Measurements from ENCODE around the gene VAT1. TPM values are rescaled to one million over a fixed set of nuclear protein-coding genes. Genes with fewer than 3 reads are reported as not detected.
"Not testable (repeated sequence)": the region's sequence is repeated elsewhere in the genome, so short reads cannot be mapped to it uniquely, and the experiment has no call there.

Gene VAT1
- total RNA-seq, 2 donors from 2014 or later, result 89.1 to 255 TPM

GRCh38 chr17:43062984-43063638, 40.9 kb upstream of the VAT1 start:
- H3K4me3 ChIP-seq, result no peak overlapping the region
- H3K4me1 ChIP-seq (replicated peaks), result no peaks in the 10 kb centered on the region
- no peaks in the 10 kb centered on the region for H3K36me3 ChIP-seq
- no peak overlapping the region for H3K27ac ChIP-seq
- intact Hi-C loops (cut with DNase I), result no loop called here
- 94% methylated on average over 10 of the region's 10 CpGs for WGBS
- DNase-seq (ENCODE audit: low spot score), result no peak
- no peaks in the 10 kb centered on the region for H3K9me3 ChIP-seq
- TF ChIP-seq POLR2A (IDR thresholded peaks at IDR 0.05) (no peak), POLR2AphosphoS5 (IDR thresholded peaks at IDR 0.05) (no peak)
- TF ChIP-seq, protein P1, sequence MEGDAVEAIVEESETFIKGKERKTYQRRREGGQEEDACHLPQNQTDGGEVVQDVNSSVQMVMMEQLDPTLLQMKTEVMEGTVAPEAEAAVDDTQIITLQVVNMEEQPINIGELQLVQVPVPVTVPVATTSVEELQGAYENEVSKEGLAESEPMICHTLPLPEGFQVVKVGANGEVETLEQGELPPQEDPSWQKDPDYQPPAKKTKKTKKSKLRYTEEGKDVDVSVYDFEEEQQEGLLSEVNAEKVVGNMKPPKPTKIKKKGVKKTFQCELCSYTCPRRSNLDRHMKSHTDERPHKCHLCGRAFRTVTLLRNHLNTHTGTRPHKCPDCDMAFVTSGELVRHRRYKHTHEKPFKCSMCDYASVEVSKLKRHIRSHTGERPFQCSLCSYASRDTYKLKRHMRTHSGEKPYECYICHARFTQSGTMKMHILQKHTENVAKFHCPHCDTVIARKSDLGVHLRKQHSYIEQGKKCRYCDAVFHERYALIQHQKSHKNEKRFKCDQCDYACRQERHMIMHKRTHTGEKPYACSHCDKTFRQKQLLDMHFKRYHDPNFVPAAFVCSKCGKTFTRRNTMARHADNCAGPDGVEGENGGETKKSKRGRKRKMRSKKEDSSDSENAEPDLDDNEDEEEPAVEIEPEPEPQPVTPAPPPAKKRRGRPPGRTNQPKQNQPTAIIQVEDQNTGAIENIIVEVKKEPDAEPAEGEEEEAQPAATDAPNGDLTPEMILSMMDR (IDR thresholded peaks at IDR 0.05), result no peak
- no peaks in the 10 kb centered on the region for H3K27me3 ChIP-seq (replicated peaks; ENCODE audit: insufficient read depth)

DNA sequence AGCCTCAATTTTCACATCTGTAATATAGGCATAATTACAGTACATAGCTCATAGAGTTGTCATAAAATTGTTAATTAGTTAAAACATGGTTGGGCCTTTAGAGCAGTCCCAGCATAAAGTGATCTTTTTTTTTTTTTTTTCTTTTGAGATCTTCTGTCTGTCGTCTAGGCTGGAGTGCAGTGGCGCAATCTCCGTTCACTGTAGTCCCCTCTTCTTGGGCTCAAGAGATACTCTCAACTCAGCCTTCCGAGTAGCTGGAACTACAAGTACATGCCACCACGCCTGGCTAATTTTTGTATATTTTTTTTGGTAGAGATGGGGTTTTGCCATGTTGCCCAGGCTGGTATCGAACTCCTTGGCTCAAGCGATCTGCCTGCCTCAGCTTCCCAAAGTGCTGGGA, 33.9 kb upstream of the VAT1 start:
- H3K36me3 ChIP-seq, result no peaks in the 10 kb centered on the region
- no peaks in the 10 kb centered on the region for H3K27me3 ChIP-seq (replicated peaks; ENCODE audit: insufficient read depth)
- intact Hi-C loops (cut with DNase I), result no loop called here
- H3K4me3 ChIP-seq, result no peak overlapping the region
- no peak overlapping the region for H3K27ac ChIP-seq
- no peak for DNase-seq (ENCODE audit: low spot score)
- 94% methylated on average over 7 of the region's 7 CpGs for WGBS
- no peak for TF ChIP-seq POLR2AphosphoS5 (IDR thresholded peaks at IDR 0.05)
- TF ChIP-seq, protein P1 (IDR thresholded peaks at IDR 0.05), result no peak
- no peak for TF ChIP-seq POLR2A (IDR thresholded peaks at IDR 0.05)
- H3K9me3 ChIP-seq, result no peaks in the 10 kb centered on the region
- no peaks in the 10 kb centered on the region for H3K4me1 ChIP-seq (replicated peaks)

DNA sequence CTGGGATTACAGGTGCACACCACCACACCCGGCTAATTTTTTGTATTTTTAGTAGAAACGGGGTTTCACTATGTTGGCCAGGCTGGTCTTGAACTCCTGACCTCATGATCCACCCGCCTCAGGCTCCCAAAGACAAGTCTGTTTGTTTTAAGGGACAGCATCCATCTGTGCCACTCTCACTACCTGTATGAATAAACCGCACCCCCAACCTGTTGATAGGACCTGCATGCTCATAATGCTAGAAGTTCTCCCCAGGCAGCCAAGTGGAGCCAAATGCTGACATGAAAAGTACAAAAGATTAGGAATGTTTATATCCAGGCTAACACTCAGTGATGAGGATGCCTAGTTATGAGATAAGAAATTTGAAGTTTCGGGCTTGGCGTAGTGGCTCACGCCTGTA, 30.8 kb upstream of the VAT1 start:
- DNase-seq (ENCODE audit: low spot score); H3K9me3 ChIP-seq; H3K4me3 ChIP-seq; intact Hi-C loops (cut with DNase I); H3K4me1 ChIP-seq (replicated peaks); H3K27me3 ChIP-seq (replicated peaks; ENCODE audit: insufficient read depth); H3K27ac ChIP-seq; H3K36me3 ChIP-seq: not testable (repeated sequence)
- WGBS, result 99% methylated on average over 7 of the region's 7 CpGs

DNA sequence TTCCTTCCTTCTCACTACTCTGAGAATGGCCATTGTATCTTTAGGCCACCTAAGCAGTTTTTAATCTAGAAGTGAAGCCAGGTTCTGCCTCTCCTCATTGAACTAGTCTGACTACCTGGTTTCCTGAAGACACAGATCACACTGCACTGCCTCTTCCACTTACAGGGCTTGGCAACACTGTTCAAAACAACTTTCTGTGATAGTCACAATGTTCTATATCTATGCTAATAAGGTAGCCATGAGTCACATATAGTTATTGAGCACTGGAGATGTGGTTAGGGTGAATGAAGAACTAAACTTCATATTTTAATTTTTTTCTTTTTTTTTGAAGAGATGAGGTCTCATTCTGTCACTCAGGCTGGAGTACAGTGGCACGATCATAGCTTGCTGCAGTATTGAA, 29.8 kb upstream of the VAT1 start:
- no peaks in the 10 kb centered on the region for H3K4me1 ChIP-seq (replicated peaks)
- intact Hi-C loops (cut with DNase I), result no loop called here
- TF ChIP-seq POLR2AphosphoS5 (IDR thresholded peaks at IDR 0.05) (no peak), POLR2A (IDR thresholded peaks at IDR 0.05) (no peak)
- TF ChIP-seq, protein P1 (IDR thresholded peaks at IDR 0.05), result no peak
- DNase-seq (ENCODE audit: low spot score), result no peak
- no peaks in the 10 kb centered on the region for H3K27me3 ChIP-seq (replicated peaks; ENCODE audit: insufficient read depth)
- H3K27ac ChIP-seq, result no peak overlapping the region
- no peaks in the 10 kb centered on the region for H3K9me3 ChIP-seq
- H3K36me3 ChIP-seq, result no peaks in the 10 kb centered on the region
- H3K4me3 ChIP-seq, result no peak overlapping the region
- WGBS, result 100% methylated on average over 1 of the region's 1 CpG

- H3K27me3 ChIP-seq (replicated peaks; ENCODE audit: insufficient read depth), result no peaks in the 10 kb centered on the region
- H3K9me3 ChIP-seq, result no peaks in the 10 kb centered on the region
- H3K4me1 ChIP-seq (replicated peaks), result no peaks in the 10 kb centered on the region
- DNase-seq (ENCODE audit: low spot score), result no peak
- H3K36me3 ChIP-seq, result no peaks in the 10 kb centered on the region
- no peak overlapping the region for H3K4me3 ChIP-seq
- intact Hi-C loops (cut with DNase I), result no loop called here
- WGBS, result 68% methylated on average over 4 of the region's 4 CpGs
- H3K27ac ChIP-seq, result no peak overlapping the region
- TF ChIP-seq, protein P1 (IDR thresholded peaks at IDR 0.05), result no peak
- TF ChIP-seq POLR2AphosphoS5 (IDR thresholded peaks at IDR 0.05) (no peak), POLR2A (IDR thresholded peaks at IDR 0.05) (no peak)
Observed at GRCh38 chr17:43044024-43044423, 21.8 kb upstream of the VAT1 start.

All from prostate gland (tissue), 2 donors.